ENCODE measurements around the gene TRAF1. TPM values are rescaled to one million over a fixed set of nuclear protein-coding genes. Genes with fewer than 3 reads are reported as not detected.

Gene TRAF1
- total RNA-seq, 1 experiment from 2014 or later, result 1.7 TPM

- POLR2A ChIA-PET, result interaction anchor here (0.8 kb wide), 1 partner anchor 38 kb away, joined by 3 read pairs; no protein-coding TSS in a partner anchor
- no peak for ATAC-seq
- no peak for DNase-seq (ENCODE audit: low read depth, low spot score)
- H3K27me3 ChIP-seq (ENCODE audit: insufficient read depth, low read length), result no peaks in the 10 kb centered on the region
- TF ChIP-seq POLR2A (IDR thresholded peaks at IDR 0.05; ENCODE audit: borderline replicate concordance, extremely low read depth, insufficient read depth, insufficient read length) (no peak), ZFX (IDR thresholded peaks at IDR 0.05) (no peak), ATF3 (IDR thresholded peaks at IDR 0.05) (no peak), MAX (IDR thresholded peaks at IDR 0.05) (no peak), FOSL1 (IDR thresholded peaks at IDR 0.05; ENCODE audit: low read depth) (no peak)
- H3K4me3 ChIP-seq (replicated peaks in 1 of 2; ENCODE audit: low read depth in 1 of 2, low read length in 2 of 2), result no peak overlapping the region
- no peaks in the 10 kb centered on the region for H3K4me1 ChIP-seq (ENCODE audit: control insufficient read depth in 1 of 2, insufficient read depth in 2 of 2, low read length in 2 of 2)
- RAD21 ChIA-PET (ENCODE audit: low non-redundant PET in 1 of 2, low total read pairs in 2 of 2, uncharacterized antibody in 2 of 2, unreplicated experiment in 2 of 2), result no interaction called here
- peaks cover 3 to 19% of the 10 kb centered on the region in 2 experiments for H3K36me3 ChIP-seq (ENCODE audit: control insufficient read depth in 1 of 2, insufficient read depth in 2 of 2, low read length in 2 of 2)
- no peak overlapping the region for H3K4me2 ChIP-seq (ENCODE audit: low read length)
- no peaks in the 10 kb centered on the region for H3K9me2 ChIP-seq (ENCODE audit: insufficient read depth)
- CTCF ChIA-PET, result no interaction called here
- no TSS peak for BruUV-seq (replicated peaks)
- H3K27ac ChIP-seq (ENCODE audit: low read depth, low read length), result no peak overlapping the region
- H4K20me1 ChIP-seq (ENCODE audit: insufficient read depth), result no peaks in the 10 kb centered on the region
- H2AFZ ChIP-seq (ENCODE audit: low read depth, low read length, poor library complexity, severe bottlenecking), result no peak overlapping the region
- intact Hi-C loops (cut with micrococcal nuclease), result no loop called here
- H3K9ac ChIP-seq (ENCODE audit: low read length), result no peak overlapping the region
- H3K9me3 ChIP-seq (ENCODE audit: control insufficient read depth in 1 of 2, insufficient read depth in 1 of 2, low read depth in 1 of 2, low read length in 2 of 2), result no peaks in the 10 kb centered on the region
- H3K79me2 ChIP-seq (ENCODE audit: insufficient read depth, low read length), result no peaks in the 10 kb centered on the region
These were observed 69.9 kb downstream of the TRAF1 start for GRCh38 chr9:120856700-120857099.

GRCh38 chr9:120855827-120856670 lies 70.5 kb downstream of the TRAF1 start:
- H3K4me2 ChIP-seq (ENCODE audit: low read length), result no peak overlapping the region
- H3K27ac ChIP-seq (ENCODE audit: low read depth, low read length), result no peak overlapping the region
- ChIA-PET POLR2A (interaction anchor here (0.8 kb wide), 1 partner anchor 39 kb away, joined by 3 read pairs; no protein-coding TSS in a partner anchor), RAD21 (ENCODE audit: low non-redundant PET in 1 of 2, low total read pairs in 2 of 2, uncharacterized antibody in 2 of 2, unreplicated experiment in 2 of 2) (no interaction called here), CTCF (no interaction called here)
- H3K9me3 ChIP-seq (ENCODE audit: control insufficient read depth in 1 of 2, insufficient read depth in 1 of 2, low read depth in 1 of 2, low read length in 2 of 2), result no peaks in the 10 kb centered on the region
- no peak overlapping the region for H3K9ac ChIP-seq (ENCODE audit: low read length)
- H3K9me2 ChIP-seq (ENCODE audit: insufficient read depth), result no peaks in the 10 kb centered on the region
- H3K4me1 ChIP-seq (ENCODE audit: control insufficient read depth in 1 of 2, insufficient read depth in 2 of 2, low read length in 2 of 2), result no peaks in the 10 kb centered on the region
- no peak overlapping the region for H2AFZ ChIP-seq (ENCODE audit: low read depth, low read length, poor library complexity, severe bottlenecking)
- no peaks in the 10 kb centered on the region for H3K79me2 ChIP-seq (ENCODE audit: insufficient read depth, low read length)
- DNase-seq (ENCODE audit: low read depth, low spot score), result no peak
- BruUV-seq (replicated peaks), result no TSS peak
- H4K20me1 ChIP-seq (ENCODE audit: insufficient read depth), result no peaks in the 10 kb centered on the region
- peaks cover 3 to 16% of the 10 kb centered on the region in 2 experiments for H3K36me3 ChIP-seq (ENCODE audit: control insufficient read depth in 1 of 2, insufficient read depth in 2 of 2, low read length in 2 of 2)
- no peaks in the 10 kb centered on the region for H3K27me3 ChIP-seq (ENCODE audit: insufficient read depth, low read length)
- intact Hi-C loops (cut with micrococcal nuclease), result no loop called here
- no peak for ATAC-seq
- no peak overlapping the region for H3K4me3 ChIP-seq (replicated peaks in 1 of 2; ENCODE audit: low read depth in 1 of 2, low read length in 2 of 2)
- TF ChIP-seq EZH2 (IDR thresholded peaks at IDR 0.05), result no peak
- no peak for TF ChIP-seq ZFX (IDR thresholded peaks at IDR 0.05)
- no peak for TF ChIP-seq ZNF274 (IDR thresholded peaks at IDR 0.05; ENCODE audit: low read depth, low read length)
- TF ChIP-seq JUND (IDR thresholded peaks at IDR 0.05), result no peak
- TF ChIP-seq SP1 (IDR thresholded peaks at IDR 0.05; ENCODE audit: low read depth), result no peak
- no peak for TF ChIP-seq CEBPB (IDR thresholded peaks at IDR 0.05; ENCODE audit: low read depth)
- no peak for TF ChIP-seq ELF1 (IDR thresholded peaks at IDR 0.05; ENCODE audit: borderline replicate concordance, low read depth)
- TF ChIP-seq FOSL1 (IDR thresholded peaks at IDR 0.05; ENCODE audit: low read depth), result no peak
- TF ChIP-seq CBX3 (IDR thresholded peaks at IDR 0.05; ENCODE audit: low read depth), result no peak
- TF ChIP-seq ATF3 (IDR thresholded peaks at IDR 0.05), result no peak
- TF ChIP-seq EZH2phosphoT487 (IDR thresholded peaks at IDR 0.05; ENCODE audit: borderline replicate concordance), result no peak
- no peak for TF ChIP-seq POLR2AphosphoS5 (IDR thresholded peaks at IDR 0.05; ENCODE audit: low read depth, low read length)
- TF ChIP-seq ZBTB33 (IDR thresholded peaks at IDR 0.05; ENCODE audit: extremely low read depth, insufficient replicate concordance, low read length), result no peak
- TF ChIP-seq SRF (IDR thresholded peaks at IDR 0.05; ENCODE audit: low read depth), result no peak
- no peak for TF ChIP-seq YY1 (IDR thresholded peaks at IDR 0.05; ENCODE audit: extremely low read depth, insufficient replicate concordance, low read depth, low read length)
